Measurements from ENCODE around the gene ATG16L1.

The ATG16L1 gene

GRCh38 chr2:233251306-233252116 is at the start of gene ATG16L1:
Gene ATG16L1, plus strand, starts transcription at chr2:233251673. Its CDS starts 155 bp downstream, at chr2:233251828.
- DNase-seq (ENCODE audit: low spot score), result peak; percentile 97

GRCh38 chr2:233202531-233202944 is 48.9 kb upstream of the ATG16L1 start:
- no peak for DNase-seq (ENCODE audit: low spot score)

- no peak for DNase-seq (ENCODE audit: low spot score)
Observed at GRCh38 chr2:233203060-233203459, 48.4 kb upstream of the ATG16L1 start.

- no peak for DNase-seq (ENCODE audit: low spot score)
Observed at GRCh38 chr2:233204286-233204936, 47.1 kb upstream of the ATG16L1 start.

GRCh38 chr2:233208382-233209116 is 42.9 kb upstream of the ATG16L1 start:
- DNase-seq (ENCODE audit: low spot score), result no peak

GRCh38 chr2:233209117-233209532 is 42.3 kb upstream of the ATG16L1 start:
- DNase-seq (ENCODE audit: low spot score), result no peak

GRCh38 chr2:233209533-233210171 is 41.8 kb upstream of the ATG16L1 start:
- no peak for DNase-seq (ENCODE audit: low spot score)

- no peak for DNase-seq (ENCODE audit: low spot score)
Observed at GRCh38 chr2:233210281-233210680, 41.2 kb upstream of the ATG16L1 start.

GRCh38 chr2:233210843-233211547 is 40.5 kb upstream of the ATG16L1 start:
- no peak for DNase-seq (ENCODE audit: low spot score)

GRCh38 chr2:233211548-233211895 is 40.0 kb upstream of the ATG16L1 start:
- DNase-seq (ENCODE audit: low spot score), result no peak

GRCh38 chr2:233213011-233213410 is 38.5 kb upstream of the ATG16L1 start:
- DNase-seq (ENCODE audit: low spot score), result no peak

- no peak for DNase-seq (ENCODE audit: low spot score)
Observed at GRCh38 chr2:233213975-233214374, 37.5 kb upstream of the ATG16L1 start.

GRCh38 chr2:233217892-233218377 is 33.5 kb upstream of the ATG16L1 start:
- DNase-seq (ENCODE audit: low spot score), result peak; percentile 100

- DNase-seq (ENCODE audit: low spot score), result peak; percentile 78
Observed at GRCh38 chr2:233218836-233219235, 32.6 kb upstream of the ATG16L1 start.

- DNase-seq (ENCODE audit: low spot score), result no peak
Observed at GRCh38 chr2:233219848-233220247, 31.6 kb upstream of the ATG16L1 start.

- peak; percentile 85 for DNase-seq (ENCODE audit: low spot score)
Observed at GRCh38 chr2:233221378-233222063, 30.0 kb upstream of the ATG16L1 start.

GRCh38 chr2:233223059-233223894 is 28.2 kb upstream of the ATG16L1 start:
- no peak for DNase-seq (ENCODE audit: low spot score)

- peak; percentile 85 for DNase-seq (ENCODE audit: low spot score)
Observed at GRCh38 chr2:233225230-233226068, 26.0 kb upstream of the ATG16L1 start.

- no peak for DNase-seq (ENCODE audit: low spot score)
Observed at GRCh38 chr2:233226511-233227031, 24.9 kb upstream of the ATG16L1 start.
